ENCODE results near the gene CYP2U1. TPM values are rescaled to one million over a fixed set of nuclear protein-coding genes. Genes with fewer than 3 reads are reported as not detected.
"Not testable (repeated sequence)": the region's sequence is repeated elsewhere in the genome, so short reads cannot be mapped to it uniquely, and the experiment has no call there.

CYP2U1 gene
- total RNA-seq, 1 donor from 2014 or later: 11.6 TPM

- POLR2A ChIA-PET: no interaction called here
Observed at GRCh38 chr4:107956011-107956410, 24.7 kb downstream of the CYP2U1 start.

GRCh38 chr4:107966903-107967302 lies 35.6 kb downstream of the CYP2U1 start:
- ChIA-PET CTCF (no interaction called here), POLR2A (no interaction called here)
- Mint-ChIP-seq H3K27ac (no peak overlapping the region), H3K9me3 (peaks cover 7% of the 10 kb centered on the region), H3K27me3 (peaks cover 2% of the 10 kb centered on the region), H3K36me3 (ENCODE audit: low read depth) (no peaks in the 10 kb centered on the region), H3K4me1 (no peaks in the 10 kb centered on the region), H3K4me3 (no peak overlapping the region)
- intact Hi-C loops (cut with micrococcal nuclease): no loop called here
- DNase-seq: no peak
- ATAC-seq (ENCODE audit: low read depth): no peak
- TF ChIP-seq CTCF (IDR thresholded peaks at IDR 0.05): no peak

More at GRCh38 chr4:107956011-107956410, 24.7 kb downstream of the CYP2U1 start:
- peaks cover 18% of the 10 kb centered on the region for H3K9me3 Mint-ChIP-seq
- H3K4me3 Mint-ChIP-seq: no peak overlapping the region
- no peak for TF ChIP-seq CTCF (IDR thresholded peaks at IDR 0.05)
- CTCF ChIA-PET: no interaction called here
- no peak overlapping the region for H3K27ac Mint-ChIP-seq
- intact Hi-C loops (cut with micrococcal nuclease): no loop called here
- peaks cover 30% of the 10 kb centered on the region for H3K36me3 Mint-ChIP-seq (ENCODE audit: low read depth)
- ATAC-seq (ENCODE audit: low read depth) (no peak), DNase-seq (no peak)
- peaks cover 6% of the 10 kb centered on the region for H3K27me3 Mint-ChIP-seq
- no peaks in the 10 kb centered on the region for H3K4me1 Mint-ChIP-seq

GRCh38 chr4:107967519-107967918 lies 36.2 kb downstream of the CYP2U1 start:
- POLR2A ChIA-PET; H3K36me3 Mint-ChIP-seq (ENCODE audit: low read depth); H3K4me3 Mint-ChIP-seq; H3K9me3 Mint-ChIP-seq; ATAC-seq (ENCODE audit: low read depth); intact Hi-C loops (cut with micrococcal nuclease); CTCF ChIA-PET; H3K27me3 Mint-ChIP-seq; H3K27ac Mint-ChIP-seq; DNase-seq; H3K4me1 Mint-ChIP-seq: not testable (repeated sequence)

- H3K36me3 Mint-ChIP-seq (ENCODE audit: low read depth); POLR2A ChIA-PET; intact Hi-C loops (cut with micrococcal nuclease); H3K27me3 Mint-ChIP-seq; CTCF ChIA-PET; ATAC-seq (ENCODE audit: low read depth); DNase-seq; H3K9me3 Mint-ChIP-seq; H3K27ac Mint-ChIP-seq; H3K4me3 Mint-ChIP-seq; H3K4me1 Mint-ChIP-seq: not testable (repeated sequence)
Observed at GRCh38 chr4:107967921-107968320, 36.6 kb downstream of the CYP2U1 start.

- Mint-ChIP-seq H3K27me3 (peaks cover 2% of the 10 kb centered on the region), H3K9me3 (peaks cover 7% of the 10 kb centered on the region), H3K27ac (no peak overlapping the region), H3K4me3 (no peak overlapping the region), H3K4me1 (no peaks in the 10 kb centered on the region), H3K36me3 (ENCODE audit: low read depth) (no peaks in the 10 kb centered on the region)
- DNase-seq (no peak), ATAC-seq (ENCODE audit: low read depth) (no peak)
- CTCF ChIA-PET: no interaction called here
- POLR2A ChIA-PET: no interaction called here
- intact Hi-C loops (cut with micrococcal nuclease): no loop called here
- TF ChIP-seq CTCF (IDR thresholded peaks at IDR 0.05): no peak
Observed at GRCh38 chr4:107970063-107970798, 38.9 kb downstream of the CYP2U1 start.

GRCh38 chr4:107972605-107973004 lies 41.3 kb downstream of the CYP2U1 start:
- peaks cover under 1% of the 10 kb centered on the region for H3K9me3 Mint-ChIP-seq
- TF ChIP-seq CTCF (IDR thresholded peaks at IDR 0.05): no peak
- H3K4me1 Mint-ChIP-seq: no peaks in the 10 kb centered on the region
- H3K27ac Mint-ChIP-seq: no peak overlapping the region
- ChIA-PET POLR2A (no interaction called here), CTCF (interaction anchor here (0.6 kb wide), 1 partner anchor 1505 kb away, joined by 3 read pairs; no protein-coding TSS in a partner anchor)
- H3K4me3 Mint-ChIP-seq: no peak overlapping the region
- no peak for DNase-seq
- no peaks in the 10 kb centered on the region for H3K36me3 Mint-ChIP-seq (ENCODE audit: low read depth)
- intact Hi-C loops (cut with micrococcal nuclease): no loop called here
- no peak for ATAC-seq (ENCODE audit: low read depth)
- peaks cover 2% of the 10 kb centered on the region for H3K27me3 Mint-ChIP-seq
